Measurements from ENCODE around the gene SLC6A8. TPM values are rescaled to one million over a fixed set of nuclear protein-coding genes. Genes with fewer than 3 reads are reported as not detected.
A peak's percentile ranks its signal among the peaks of the same experiment; 100 is the strongest.

Gene SLC6A8
- total RNA-seq, 1 donor from 2014 or later, result 229 TPM

GRCh38 chrX:153684467-153685155 lies 3.1 kb upstream of the SLC6A8 start:
- no peak overlapping the region for H3K4me3 ChIP-seq
- H3K27me3 ChIP-seq (ENCODE audit: low read depth), result no peaks in the 10 kb centered on the region
- TF ChIP-seq CTCF (IDR thresholded peaks at IDR 0.05; ENCODE audit: borderline replicate concordance), result no peak
- intact Hi-C loops (cut with micrococcal nuclease), result no loop called here
- no peak for DNase-seq
- no peak overlapping the region for H3K27ac ChIP-seq (replicated peaks)
- H3K4me1 ChIP-seq, result peaks cover 6% of the 10 kb centered on the region
- H3K36me3 ChIP-seq, result no peaks in the 10 kb centered on the region
- H3K9me3 ChIP-seq (replicated peaks), result no peaks in the 10 kb centered on the region

GRCh38 chrX:153685156-153685536 lies 2.6 kb upstream of the SLC6A8 start:
- Histone ChIP-seq H3K27me3 (ENCODE audit: low read depth) (no peaks in the 10 kb centered on the region), H3K27ac (replicated peaks) (no peak overlapping the region), H3K9me3 (replicated peaks) (no peaks in the 10 kb centered on the region), H3K4me3 (no peak overlapping the region), H3K4me1 (peaks cover 6% of the 10 kb centered on the region), H3K36me3 (no peaks in the 10 kb centered on the region)
- TF ChIP-seq CTCF (IDR thresholded peaks at IDR 0.05; ENCODE audit: borderline replicate concordance), result no peak
- intact Hi-C loops (cut with micrococcal nuclease), result no loop called here
- DNase-seq, result no peak

- Histone ChIP-seq H3K4me3 (no peak overlapping the region), H3K36me3 (no peaks in the 10 kb centered on the region), H3K9me3 (replicated peaks) (no peaks in the 10 kb centered on the region), H3K27ac (replicated peaks) (no peak overlapping the region), H3K27me3 (ENCODE audit: low read depth) (no peaks in the 10 kb centered on the region), H3K4me1 (peaks cover 6% of the 10 kb centered on the region)
- intact Hi-C loops (cut with micrococcal nuclease), result no loop called here
- TF ChIP-seq CTCF (IDR thresholded peaks at IDR 0.05; ENCODE audit: borderline replicate concordance), result no peak
- DNase-seq, result no peak
Measured at GRCh38 chrX:153685751-153686696, 1.7 kb upstream of the SLC6A8 start.

- no peak for DNase-seq
- H3K27ac ChIP-seq (replicated peaks), result no peak overlapping the region
- H3K9me3 ChIP-seq (replicated peaks), result no peaks in the 10 kb centered on the region
- H3K36me3 ChIP-seq, result no peaks in the 10 kb centered on the region
- H3K4me3 ChIP-seq, result no peak overlapping the region
- no peak for TF ChIP-seq CTCF (IDR thresholded peaks at IDR 0.05; ENCODE audit: borderline replicate concordance)
- H3K27me3 ChIP-seq (ENCODE audit: low read depth), result no peaks in the 10 kb centered on the region
- intact Hi-C loops (cut with micrococcal nuclease), result no loop called here
- peaks cover 10% of the 10 kb centered on the region for H3K4me1 ChIP-seq
Measured at GRCh38 chrX:153686711-153687110, 1.0 kb upstream of the SLC6A8 start.

- Histone ChIP-seq H3K27me3 (ENCODE audit: low read depth) (no peaks in the 10 kb centered on the region), H3K4me1 (peaks cover 15% of the 10 kb centered on the region), H3K27ac (replicated peaks) (no peak overlapping the region), H3K36me3 (no peaks in the 10 kb centered on the region), H3K4me3 (peak overlapping the region; percentile 59), H3K9me3 (replicated peaks) (no peaks in the 10 kb centered on the region)
- no peak for DNase-seq
- intact Hi-C loops (cut with micrococcal nuclease), result no loop called here
- TF ChIP-seq CTCF (IDR thresholded peaks at IDR 0.05; ENCODE audit: borderline replicate concordance), result no peak
Measured at GRCh38 chrX:153688071-153688470, 345 bp downstream of the SLC6A8 start.

Measured in left ventricle myocardium inferior (tissue), 1 donor.